Neuronal stem cell (in vitro differentiated cells): ENCODE results near the gene PBLD.

Source experiments
- DNase-seq: peaks from one replicate; pipeline ENCODE4 v3.0.0-alpha.2; 2013; ENCODE audit warnings: low spot score
- H2AFZ ChIP-seq: one replicate; pipeline ENCODE4 v1.6.1; 2013; ENCODE audit warnings: mild to moderate bottlenecking, low read length, inconsistent platforms
- H2AK5ac ChIP-seq: 2 replicates; pipeline ENCODE4 v1.6.1; 2013; ENCODE audit warnings: low read depth, mild to moderate bottlenecking, inconsistent platforms, low read length, moderate library complexity, mixed read lengths
- H2BK120ac ChIP-seq: 2 replicates; pipeline ENCODE4 v1.6.1; 2013; ENCODE audit warnings: low read depth, mild to moderate bottlenecking, inconsistent platforms, low read length, moderate library complexity, mixed read lengths
- H2BK12ac ChIP-seq: one replicate; pipeline ENCODE4 v1.6.1; 2013; ENCODE audit warnings: low read length, inconsistent platforms
- H2BK15ac ChIP-seq: 2 replicates; pipeline ENCODE4 v1.6.1; 2013; ENCODE audit warnings: mild to moderate bottlenecking, low read length, inconsistent platforms, mixed read lengths
- H2BK5ac ChIP-seq: one replicate; pipeline ENCODE4 v1.6.1; 2013; ENCODE audit warnings: inconsistent platforms, mild to moderate bottlenecking, low read length, moderate library complexity
- H3K14ac ChIP-seq: one replicate; pipeline ENCODE4 v1.6.1; 2013; ENCODE audit warnings: low read length, inconsistent platforms
- H3K18ac ChIP-seq: 2 replicates; pipeline ENCODE4 v1.6.1; 2013; ENCODE audit warnings: low read length, inconsistent platforms
- H3K23ac ChIP-seq: 2 replicates; pipeline ENCODE4 v1.6.1; 2013; ENCODE audit warnings: low read depth, mild to moderate bottlenecking, mixed read lengths, low read length, inconsistent platforms; ENCODE audit not compliant: poor library complexity
- H3K27ac ChIP-seq: replicated peaks from 3 replicates; pipeline ENCODE4 v1.5.1; 2013; ENCODE audit warnings: low read length, inconsistent platforms
- H3K27me3 ChIP-seq, 3 experiments: 2 replicates each; pipeline ENCODE4 v1.6.1; 2013; ENCODE audit warnings: low read length in 3 of 3, mild to moderate bottlenecking in 2 of 3, inconsistent platforms in 1 of 3, low read depth in 1 of 3, mixed read lengths in 1 of 3, moderate library complexity in 1 of 3; ENCODE audit not compliant: control insufficient read depth in 3 of 3, insufficient read depth in 3 of 3
- H3K36me3 ChIP-seq, 2 donors: replicated peaks in 1 of 2; 2 replicates each; pipeline ENCODE4 v1.6.1; 2013; ENCODE audit warnings: low read length in 2 of 2; ENCODE audit not compliant: control insufficient read depth in 2 of 2, insufficient read depth in 2 of 2
- H3K4ac ChIP-seq: 2 replicates; pipeline ENCODE4 v1.6.1; 2013; ENCODE audit warnings: inconsistent platforms, mild to moderate bottlenecking, low read length, moderate library complexity
- H3K4me1 ChIP-seq, 2 donors: 1 replicate in 1 of 2; 2 replicates in 1 of 2; pipeline ENCODE4 v1.6.1; 2013; ENCODE audit warnings: low read length in 2 of 2, low read depth in 1 of 2; ENCODE audit not compliant: control insufficient read depth in 2 of 2, insufficient read depth in 1 of 2
- H3K4me2 ChIP-seq: one replicate; pipeline ENCODE4 v1.6.1; 2013; ENCODE audit warnings: mild to moderate bottlenecking, low read length, inconsistent platforms; ENCODE audit not compliant: insufficient read depth, poor library complexity, severe bottlenecking
- H3K4me3 ChIP-seq, 2 donors: 2 replicates each; pipeline ENCODE4 v1.5.1; 2013; ENCODE audit warnings: low read length in 2 of 2, mild to moderate bottlenecking in 2 of 2, inconsistent platforms in 1 of 2, moderate library complexity in 1 of 2
- H3K79me1 ChIP-seq: one replicate; pipeline ENCODE4 v1.6.1; 2013; ENCODE audit warnings: low read depth, mild to moderate bottlenecking, inconsistent platforms, low read length, moderate library complexity
- H3K9ac ChIP-seq: one replicate; pipeline ENCODE4 v1.6.1; 2013; ENCODE audit warnings: mild to moderate bottlenecking, low read depth, low read length, inconsistent platforms; ENCODE audit not compliant: poor library complexity
- H3K9me3 ChIP-seq, 2 donors: replicated peaks in 1 of 2; 2 replicates each; pipeline versions ENCODE3 to v1.6.1; 2013; ENCODE audit warnings: low read length in 2 of 2, mild to moderate bottlenecking in 2 of 2, inconsistent platforms in 1 of 2, low read depth in 1 of 2, mixed read lengths in 1 of 2, moderate library complexity in 1 of 2; ENCODE audit not compliant: control insufficient read depth in 2 of 2, insufficient read depth in 1 of 2
- H4K8ac ChIP-seq: one replicate; pipeline ENCODE4 v1.6.1; 2013; ENCODE audit warnings: low read depth, mild to moderate bottlenecking, inconsistent platforms, low read length, moderate library complexity
- H4K91ac ChIP-seq: one replicate; pipeline ENCODE4 v1.6.1; 2013; ENCODE audit warnings: low read length, low read depth, mild to moderate bottlenecking, inconsistent platforms; ENCODE audit not compliant: poor library complexity
- WGBS, 2 donors: extraction: QIAGEN DNeasy Blood & Tissue Kit; methylation state at CpG; one replicate each; pipeline ENCODE4 v1.1.7; 2013; ENCODE audit warnings: missing lambda C conversion rate in 2 of 2, mixed read lengths in 1 of 2; ENCODE audit not compliant: insufficient read length in 2 of 2, insufficient replicate concordance in 1 of 2; ENCODE audit errors: extremely low coverage in 2 of 2; 5-methylcytosine and 5-hydroxymethylcytosine counted together

PBLD gene

GRCh38 chr10:68365611-68366010 is 32.9 kb upstream of the PBLD start:
- no peaks in the 10 kb centered on the region for H3K4me1 ChIP-seq
- no peak overlapping the region for H3K18ac ChIP-seq
- H2BK12ac ChIP-seq, result no peak overlapping the region
- no peaks in the 10 kb centered on the region for H3K27me3 ChIP-seq
- DNase-seq, result no peak
- H2BK120ac ChIP-seq, result no peak overlapping the region
- no peak overlapping the region for H2AK5ac ChIP-seq
- H3K79me1 ChIP-seq, result no peaks in the 10 kb centered on the region
- H2AFZ ChIP-seq, result no peak overlapping the region
- no peaks in the 10 kb centered on the region for H3K9me3 ChIP-seq
- no peak overlapping the region for H2BK5ac ChIP-seq
- H4K8ac ChIP-seq, result no peak overlapping the region
- H3K14ac ChIP-seq, result no peak overlapping the region
- H3K4ac ChIP-seq, result no peak overlapping the region
- no peak overlapping the region for H3K4me3 ChIP-seq
- no peak overlapping the region for H4K91ac ChIP-seq
- no peak overlapping the region for H3K27ac ChIP-seq
- H3K4me2 ChIP-seq, result no peak overlapping the region
- H2BK15ac ChIP-seq, result no peak overlapping the region
- no peak overlapping the region for H3K9ac ChIP-seq
- no peak overlapping the region for H3K23ac ChIP-seq
- H3K36me3 ChIP-seq, result peaks cover 9 to 81% of the 10 kb centered on the region in 2 donors
- no CpG with 5 or more reads among the region's 2 CpGs for WGBS, 2 donors

GRCh38 chr10:68364101-68364886 is 31.6 kb upstream of the PBLD start:
- H3K27me3 ChIP-seq, result no peaks in the 10 kb centered on the region
- no peak overlapping the region for H3K4me3 ChIP-seq
- H3K36me3 ChIP-seq, result peaks cover 9 to 79% of the 10 kb centered on the region in 2 donors
- no peak overlapping the region for H2BK5ac ChIP-seq
- no peak overlapping the region for H3K18ac ChIP-seq
- no peak overlapping the region for H2AFZ ChIP-seq
- 100% methylated on average over 1 of the region's 3 CpGs; no CpG with 5 or more reads in 1 of the 2 donors for WGBS, 2 donors
- H3K23ac ChIP-seq, result no peak overlapping the region
- H3K14ac ChIP-seq, result no peak overlapping the region
- H3K4me1 ChIP-seq, result no peaks in the 10 kb centered on the region
- no peak overlapping the region for H3K4ac ChIP-seq
- H3K4me2 ChIP-seq, result no peak overlapping the region
- no peak overlapping the region for H2BK120ac ChIP-seq
- H3K9ac ChIP-seq, result no peak overlapping the region
- no peak overlapping the region for H4K91ac ChIP-seq
- H2AK5ac ChIP-seq, result no peak overlapping the region
- no peak overlapping the region for H2BK15ac ChIP-seq
- no peaks in the 10 kb centered on the region for H3K79me1 ChIP-seq
- H2BK12ac ChIP-seq, result no peak overlapping the region
- DNase-seq, result no peak
- H3K9me3 ChIP-seq, result no peaks in the 10 kb centered on the region
- no peak overlapping the region for H3K27ac ChIP-seq
- no peak overlapping the region for H4K8ac ChIP-seq

GRCh38 chr10:68362590-68362989 is 29.9 kb upstream of the PBLD start:
- peaks cover 9 to 89% of the 10 kb centered on the region in 2 donors for H3K36me3 ChIP-seq

GRCh38 chr10:68359189-68359588 is 26.5 kb upstream of the PBLD start:
- Histone ChIP-seq H2BK12ac (no peak overlapping the region), H3K36me3 (peaks cover 11 to 91% of the 10 kb centered on the region in 2 donors)
- no CpG with 5 or more reads among the region's 6 CpGs for WGBS, 2 donors

More at GRCh38 chr10:68362590-68362989, 29.9 kb upstream of the PBLD start:
- Histone ChIP-seq H3K79me1 (no peaks in the 10 kb centered on the region), H2AFZ (no peak overlapping the region), H3K14ac (no peak overlapping the region), H3K27ac (no peak overlapping the region), H2BK15ac (no peak overlapping the region), H3K4ac (no peak overlapping the region), H2BK5ac (no peak overlapping the region), H3K27me3 (no peaks in the 10 kb centered on the region), H3K23ac (no peak overlapping the region), H2AK5ac (no peak overlapping the region), H3K4me1 (no peaks in the 10 kb centered on the region), H3K18ac (no peak overlapping the region), H2BK12ac (no peak overlapping the region), H3K9ac (no peak overlapping the region), H3K9me3 (no peaks in the 10 kb centered on the region), H3K4me3 (no peak overlapping the region), H4K8ac (no peak overlapping the region), H3K4me2 (no peak overlapping the region), H4K91ac (no peak overlapping the region), H2BK120ac (no peak overlapping the region)
- DNase-seq, result no peak
- no CpG with 5 or more reads among the region's 3 CpGs for WGBS, 2 donors

More at GRCh38 chr10:68359189-68359588, 26.5 kb upstream of the PBLD start:
- Histone ChIP-seq H3K4ac (no peak overlapping the region), H3K4me3 (no peak overlapping the region), H2BK120ac (no peak overlapping the region), H2BK15ac (no peak overlapping the region), H3K18ac (no peak overlapping the region), H3K23ac (no peak overlapping the region), H3K9me3 (no peaks in the 10 kb centered on the region), H3K4me2 (no peak overlapping the region), H3K14ac (no peak overlapping the region), H2AK5ac (no peak overlapping the region), H3K27me3 (no peaks in the 10 kb centered on the region), H3K27ac (no peak overlapping the region), H3K4me1 (no peaks in the 10 kb centered on the region), H4K91ac (no peak overlapping the region), H3K9ac (no peak overlapping the region), H2AFZ (no peak overlapping the region), H4K8ac (no peak overlapping the region), H2BK5ac (no peak overlapping the region), H3K79me1 (no peaks in the 10 kb centered on the region)
- no peak for DNase-seq
